SK-N-SH (cell line): Measurements from ENCODE around the gene ADGRD2. TPM values are rescaled to one million over a fixed set of nuclear protein-coding genes. Genes with fewer than 3 reads are reported as not detected.

Experiments used
- CTCF ChIA-PET: fragments of 300-600, 350-600 bp; formaldehyde crosslinking; extraction: SDS; loops from one replicate; lab custom pipeline; 2021; lab: Yijun Ruan, JAX
- POLR2A ChIA-PET: fragments of 350-600 bp; sonication (Branson Sonifier 250); formaldehyde crosslinking; extraction: SDS; loops from one replicate; lab custom pipeline; 2020; ENCODE audit warnings: antibody characterized with exemption, inconsistent platforms; lab: Yijun Ruan, JAX
- DNase-seq: peaks from one replicate; pipeline ENCODE4 v3.0.0; 2012
- H2AFZ ChIP-seq: fragments of 200-600 bp; sonication (generic); 2 replicates; pipeline ENCODE4 v1.8.1; 2016; ENCODE audit warnings: antibody characterized with exemption, mild to moderate bottlenecking, low read depth
- H3F3A ChIP-seq: fragments of 200-600 bp; sonication (generic); replicated peaks from 2 replicates; pipeline ENCODE3; 2016; ENCODE audit warnings: antibody characterized with exemption, mild to moderate bottlenecking; ENCODE audit not compliant: insufficient read depth
- H3K27ac ChIP-seq, 2 experiments: fragments of 200-500 bp in 1 of 2; fragments of 200-600 bp in 1 of 2; sonication (Bioruptor generic) in 1 of 2; sonication (generic), shearing (Covaris generic) in 1 of 2; 2 replicates each; pipeline versions ENCODE4 v1.5.1 to v1.6.1; 2014 to 2016; ENCODE audit warnings: low read depth in 2 of 2, inconsistent platforms in 1 of 2, low read length in 1 of 2, mild to moderate bottlenecking in 1 of 2, mixed read lengths in 1 of 2
- H3K27me3 ChIP-seq: fragments of 200-600 bp; sonication (generic), shearing (Covaris generic); 2 replicates; pipeline ENCODE4 v1.6.1; 2016; ENCODE audit warnings: mixed run types; ENCODE audit not compliant: insufficient read depth
- H3K36me3 ChIP-seq, 2 experiments: fragments of 200-500 bp in 1 of 2; fragments of 200-600 bp in 1 of 2; sonication (Bioruptor generic) in 1 of 2; sonication (generic) in 1 of 2; replicated peaks in 1 of 2; 2 replicates each; pipeline versions ENCODE3 to v1.5.1; 2014 to 2016; ENCODE audit warnings: low read length in 1 of 2, mild to moderate bottlenecking in 1 of 2; ENCODE audit not compliant: insufficient read depth in 2 of 2, control insufficient read depth in 1 of 2
- H3K4me1 ChIP-seq, 2 experiments: fragments of 200-500 bp in 1 of 2; fragments of 200-600 bp in 1 of 2; sonication (Bioruptor generic) in 1 of 2; sonication (generic), shearing (Covaris generic) in 1 of 2; 2 replicates each; pipeline versions ENCODE4 v1.5.1 to v1.6.1; 2014 to 2016; ENCODE audit warnings: low read depth in 1 of 2, low read length in 1 of 2, mixed run types in 1 of 2; ENCODE audit not compliant: insufficient read depth in 2 of 2, control insufficient read depth in 1 of 2
- H3K4me2 ChIP-seq: fragments of 200-600 bp; sonication (generic), shearing (Covaris generic); 2 replicates; pipeline ENCODE4 v1.6.1; 2017; ENCODE audit warnings: mixed run types
- H3K4me3 ChIP-seq, 2 experiments: fragments of 200-500 bp in 1 of 2; fragments of 200-600 bp in 1 of 2; sonication (Bioruptor generic) in 1 of 2; sonication (generic), shearing (Covaris generic) in 1 of 2; 2 replicates each; pipeline versions ENCODE4 v1.5.1 to v1.8.1; 2014 to 2016; ENCODE audit warnings: low read depth in 2 of 2, inconsistent platforms in 1 of 2, low read length in 1 of 2, mild to moderate bottlenecking in 1 of 2, mixed read lengths in 1 of 2, moderate library complexity in 1 of 2
- H3K79me2 ChIP-seq: fragments of 200-600 bp; sonication (generic); 2 replicates; pipeline ENCODE4 v1.8.1; 2017; ENCODE audit warnings: mild to moderate bottlenecking; ENCODE audit not compliant: insufficient read depth
- H3K9ac ChIP-seq: fragments of 200-600 bp; sonication (generic); 2 replicates; pipeline ENCODE4 v1.6.1; 2017; ENCODE audit warnings: mixed run types
- H3K9me2 ChIP-seq: fragments of 200-600 bp; sonication (generic); 2 replicates; pipeline ENCODE4 v1.6.1; 2017; ENCODE audit warnings: mixed run types
- H3K9me3 ChIP-seq: fragments of 200-600 bp; sonication (generic); 2 replicates; pipeline ENCODE4 v1.6.1; 2017; ENCODE audit warnings: mixed run types, mild to moderate bottlenecking, moderate library complexity
- H4K20me1 ChIP-seq: fragments of 200-600 bp; sonication (generic); 2 replicates; pipeline ENCODE4 v1.6.1; 2017; ENCODE audit warnings: mild to moderate bottlenecking, mixed run types; ENCODE audit not compliant: insufficient read depth
- ELF1 ChIP-seq: IDR thresholded peaks from 2 replicates; pipeline ENCODE4 v1.4.0; 2012
- EZH2phosphoT487 ChIP-seq: fragments of 200-600 bp; sonication (generic); IDR thresholded peaks from 2 replicates; pipeline ENCODE4 v1.6.1; 2017; ENCODE audit warnings: low read depth, mixed run types, mild to moderate bottlenecking, antibody characterized with exemption, moderate library complexity, borderline replicate concordance
- FOSL2 ChIP-seq: IDR thresholded peaks from 2 replicates; pipeline ENCODE4 v1.4.0; 2012; ENCODE audit warnings: low read depth, mild to moderate bottlenecking, moderate library complexity, borderline replicate concordance
- FOXJ3 ChIP-seq: sonication (generic); formaldehyde crosslinking; IDR thresholded peaks from 2 replicates; pipeline ENCODE4 v1.5.1; 2020; ENCODE audit warnings: mild to moderate bottlenecking, missing genetic modification reagents
- FOXM1 ChIP-seq: IDR thresholded peaks from 2 replicates; pipeline ENCODE4 v1.4.0; 2012; ENCODE audit warnings: low read depth, mild to moderate bottlenecking
- GABPA ChIP-seq: IDR thresholded peaks from 2 replicates; pipeline ENCODE4 v1.4.0; 2012; ENCODE audit warnings: low read depth, mild to moderate bottlenecking
- MEF2A ChIP-seq: IDR thresholded peaks from 2 replicates; pipeline ENCODE4 v1.4.0; 2012; ENCODE audit warnings: low read depth, borderline replicate concordance
- NRF1 ChIP-seq: IDR thresholded peaks from 2 replicates; pipeline ENCODE4 v1.6.1; 2012; ENCODE audit warnings: low read depth, mild to moderate bottlenecking, low read length
- RAD21 ChIP-seq: IDR thresholded peaks from 2 replicates; pipeline ENCODE4 v1.6.1; 2012; ENCODE audit warnings: mild to moderate bottlenecking, low read length
- RCOR1 ChIP-seq: fragments of 150-350 bp; IDR thresholded peaks from 2 replicates; pipeline ENCODE4 v1.6.1; 2017; ENCODE audit warnings: antibody characterized with exemption, low read length
- RFX5 ChIP-seq: IDR thresholded peaks from 2 replicates; pipeline ENCODE4 v1.6.1; 2012; ENCODE audit warnings: mild to moderate bottlenecking, improper control_type of control experiment, low read length
- SIN3A ChIP-seq: IDR thresholded peaks from 2 replicates; pipeline ENCODE4 v1.6.1; 2012; ENCODE audit warnings: low read depth, mild to moderate bottlenecking, low read length, moderate library complexity, borderline replicate concordance
- SMC3 ChIP-seq: IDR thresholded peaks from 2 replicates; pipeline ENCODE4 v1.6.1; 2012; ENCODE audit warnings: low read depth, low read length, improper control_type of control experiment
- TCF12 ChIP-seq: IDR thresholded peaks from 2 replicates; pipeline ENCODE4 v1.4.0; 2012
- TEAD4 ChIP-seq: IDR thresholded peaks from 2 replicates; pipeline ENCODE4 v1.4.0; 2012; ENCODE audit warnings: mild to moderate bottlenecking, borderline replicate concordance; ENCODE audit not compliant: insufficient read depth
- WGBS: methylation state at CpG from one replicate; pipeline ENCODE4 v1.1.6; 2017; ENCODE audit warnings: low lambda C conversion rate; 5-methylcytosine and 5-hydroxymethylcytosine counted together
- polyA plus RNA-seq, 3 experiments: library from polyadenylated mRNA; depleted of rRNA; stranded (reverse); fragments of >200 nt; gene quantifications; 2 replicates each; pipeline ENCODE4 v1.2.3, GENCODE V29; 2012
- TF ChIP-seq, protein P1 (sequence below): IDR thresholded peaks from 2 replicates; pipeline ENCODE4; 2012
- TF ChIP-seq, protein P2 (sequence below): IDR thresholded peaks from 2 replicates; pipeline ENCODE4 v1.4.0; 2012; ENCODE audit warnings: low read depth
- TF ChIP-seq, protein P3 (sequence below): IDR thresholded peaks from 2 replicates; pipeline ENCODE4 v1.4.0; 2012; ENCODE audit warnings: low read depth, borderline replicate concordance
- TF ChIP-seq, protein P4 (sequence below): IDR thresholded peaks from 2 replicates; pipeline ENCODE4 v1.6.1; 2012; ENCODE audit warnings: mild to moderate bottlenecking, low read depth, low read length, moderate library complexity

ADGRD2 gene
- polyA plus RNA-seq, 1 of the 3 experiments (the other 2 are of a cell fraction) = 0.05 TPM

DNA sequence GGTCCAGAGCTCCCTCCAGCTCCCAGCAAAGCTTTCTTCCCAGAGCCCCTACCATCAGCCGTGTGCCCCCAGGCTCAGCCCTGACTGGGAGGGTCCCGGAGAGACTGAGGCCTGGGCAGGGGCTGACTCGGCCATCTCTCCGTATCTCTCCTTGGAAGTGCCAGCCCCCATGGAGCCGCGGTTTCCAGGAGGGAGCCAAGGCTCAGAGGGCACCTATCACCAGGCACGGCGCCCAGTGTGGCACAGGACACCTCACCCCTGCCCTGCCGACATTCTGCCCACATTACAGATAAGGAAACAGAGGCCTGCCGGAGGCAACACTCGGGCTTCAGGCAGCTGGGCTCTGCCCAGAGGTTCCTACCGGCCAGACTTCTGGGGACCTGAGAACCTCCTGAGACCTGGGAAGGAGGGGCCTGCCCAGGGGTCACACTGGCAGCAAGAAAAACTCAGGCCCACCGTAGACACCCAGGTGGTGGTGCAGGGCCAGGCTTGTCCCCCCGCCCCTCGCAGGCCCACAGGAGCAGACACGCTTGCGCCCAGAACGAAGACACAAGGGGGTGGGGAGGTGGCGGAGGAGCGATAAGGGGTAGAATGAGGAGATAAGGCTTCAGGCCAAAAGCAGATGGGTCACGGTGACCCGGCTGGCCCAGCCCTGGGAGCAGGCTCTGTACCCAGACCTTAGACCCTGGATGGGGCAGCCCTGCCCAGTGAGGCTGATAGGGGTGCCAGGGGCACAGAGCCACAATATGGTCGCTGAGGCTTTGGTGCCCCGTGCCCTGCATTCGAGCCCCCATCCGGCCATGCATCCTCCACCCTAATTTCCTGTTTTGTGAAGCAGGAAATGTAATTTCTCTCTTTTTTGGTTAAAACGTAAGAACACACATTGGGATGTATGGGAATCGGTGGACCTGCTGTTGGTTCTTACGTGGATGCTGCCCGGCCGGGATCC lies 45.1 kb downstream of the ADGRD2 start:
- no peaks in the 10 kb centered on the region for H3F3A ChIP-seq
- 81% methylated on average over 24 of the region's 31 CpGs for WGBS
- DNase-seq = no peak
- H3K4me1 ChIP-seq = no peaks in the 10 kb centered on the region
- ChIA-PET CTCF (interaction anchor here (0.8 kb wide), 1 partner anchor 41 kb away, joined by 3 read pairs; no protein-coding TSS in a partner anchor), POLR2A (no interaction called here)
- no peaks in the 10 kb centered on the region for H3K9me2 ChIP-seq
- no peak overlapping the region for H3K4me2 ChIP-seq
- H3K9me3 ChIP-seq = no peaks in the 10 kb centered on the region
- no peak overlapping the region for H2AFZ ChIP-seq
- H4K20me1 ChIP-seq = no peaks in the 10 kb centered on the region
- H3K27me3 ChIP-seq = peaks cover 7% of the 10 kb centered on the region; the same call in 1 of the 2 replicates
- TF ChIP-seq TEAD4 (no peak), SIN3A (no peak), MEF2A (no peak)
- H3K79me2 ChIP-seq = no peaks in the 10 kb centered on the region
- no peaks in the 10 kb centered on the region for H3K36me3 ChIP-seq
- H3K27ac ChIP-seq = no peak overlapping the region
- H3K4me3 ChIP-seq = no peak overlapping the region
- H3K9ac ChIP-seq = no peak overlapping the region

DNA sequence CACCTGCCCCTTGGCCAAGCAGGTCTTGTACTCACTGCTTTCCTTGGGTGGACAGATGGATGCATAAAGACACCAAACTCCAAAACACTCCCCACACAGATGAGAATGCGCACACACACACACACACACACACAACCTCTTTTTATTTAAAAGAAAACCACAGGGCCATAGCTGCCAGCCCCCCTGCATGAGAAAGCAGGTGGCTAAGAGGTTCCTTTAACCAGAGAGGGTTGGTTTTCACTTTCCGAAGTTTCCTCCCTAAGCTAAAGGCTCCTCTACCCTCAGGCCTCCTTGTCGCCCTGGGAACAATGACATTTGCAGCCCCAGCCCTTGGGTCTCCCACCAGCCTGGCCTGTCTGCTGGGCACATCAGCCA lies 45.8 kb downstream of the ADGRD2 start:
- no peak overlapping the region for H2AFZ ChIP-seq
- H3K4me2 ChIP-seq = no peak overlapping the region
- H3K27ac ChIP-seq = no peak overlapping the region
- TF ChIP-seq, protein P1, sequence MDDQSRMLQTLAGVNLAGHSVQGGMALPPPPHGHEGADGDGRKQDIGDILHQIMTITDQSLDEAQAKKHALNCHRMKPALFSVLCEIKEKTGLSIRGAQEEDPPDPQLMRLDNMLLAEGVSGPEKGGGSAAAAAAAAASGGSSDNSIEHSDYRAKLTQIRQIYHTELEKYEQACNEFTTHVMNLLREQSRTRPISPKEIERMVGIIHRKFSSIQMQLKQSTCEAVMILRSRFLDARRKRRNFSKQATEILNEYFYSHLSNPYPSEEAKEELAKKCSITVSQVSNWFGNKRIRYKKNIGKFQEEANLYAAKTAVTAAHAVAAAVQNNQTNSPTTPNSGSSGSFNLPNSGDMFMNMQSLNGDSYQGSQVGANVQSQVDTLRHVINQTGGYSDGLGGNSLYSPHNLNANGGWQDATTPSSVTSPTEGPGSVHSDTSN = no peak
- no peak for TF ChIP-seq FOSL2
- no peak for TF ChIP-seq NRF1
- no peak for TF ChIP-seq FOXM1
- TF ChIP-seq, protein P2, sequence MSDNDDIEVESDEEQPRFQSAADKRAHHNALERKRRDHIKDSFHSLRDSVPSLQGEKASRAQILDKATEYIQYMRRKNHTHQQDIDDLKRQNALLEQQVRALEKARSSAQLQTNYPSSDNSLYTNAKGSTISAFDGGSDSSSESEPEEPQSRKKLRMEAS = no peak
- TF ChIP-seq FOXJ3 (CRISPR knock-in tag) = no peak
- no peak for TF ChIP-seq TCF12
- TF ChIP-seq, protein P3, sequence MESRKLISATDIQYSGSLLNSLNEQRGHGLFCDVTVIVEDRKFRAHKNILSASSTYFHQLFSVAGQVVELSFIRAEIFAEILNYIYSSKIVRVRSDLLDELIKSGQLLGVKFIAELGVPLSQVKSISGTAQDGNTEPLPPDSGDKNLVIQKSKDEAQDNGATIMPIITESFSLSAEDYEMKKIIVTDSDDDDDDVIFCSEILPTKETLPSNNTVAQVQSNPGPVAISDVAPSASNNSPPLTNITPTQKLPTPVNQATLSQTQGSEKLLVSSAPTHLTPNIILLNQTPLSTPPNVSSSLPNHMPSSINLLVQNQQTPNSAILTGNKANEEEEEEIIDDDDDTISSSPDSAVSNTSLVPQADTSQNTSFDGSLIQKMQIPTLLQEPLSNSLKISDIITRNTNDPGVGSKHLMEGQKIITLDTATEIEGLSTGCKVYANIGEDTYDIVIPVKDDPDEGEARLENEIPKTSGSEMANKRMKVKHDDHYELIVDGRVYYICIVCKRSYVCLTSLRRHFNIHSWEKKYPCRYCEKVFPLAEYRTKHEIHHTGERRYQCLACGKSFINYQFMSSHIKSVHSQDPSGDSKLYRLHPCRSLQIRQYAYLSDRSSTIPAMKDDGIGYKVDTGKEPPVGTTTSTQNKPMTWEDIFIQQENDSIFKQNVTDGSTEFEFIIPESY = no peak
- no peak for TF ChIP-seq EZH2phosphoT487
- no peak for TF ChIP-seq RCOR1
- no peak for TF ChIP-seq RAD21
- no peak for TF ChIP-seq SMC3
- TF ChIP-seq MEF2A = no peak
- no peak for TF ChIP-seq RFX5
- no peak for TF ChIP-seq GABPA
- TF ChIP-seq TEAD4 = no peak
- no peak for TF ChIP-seq ELF1
- TF ChIP-seq, protein P4, sequence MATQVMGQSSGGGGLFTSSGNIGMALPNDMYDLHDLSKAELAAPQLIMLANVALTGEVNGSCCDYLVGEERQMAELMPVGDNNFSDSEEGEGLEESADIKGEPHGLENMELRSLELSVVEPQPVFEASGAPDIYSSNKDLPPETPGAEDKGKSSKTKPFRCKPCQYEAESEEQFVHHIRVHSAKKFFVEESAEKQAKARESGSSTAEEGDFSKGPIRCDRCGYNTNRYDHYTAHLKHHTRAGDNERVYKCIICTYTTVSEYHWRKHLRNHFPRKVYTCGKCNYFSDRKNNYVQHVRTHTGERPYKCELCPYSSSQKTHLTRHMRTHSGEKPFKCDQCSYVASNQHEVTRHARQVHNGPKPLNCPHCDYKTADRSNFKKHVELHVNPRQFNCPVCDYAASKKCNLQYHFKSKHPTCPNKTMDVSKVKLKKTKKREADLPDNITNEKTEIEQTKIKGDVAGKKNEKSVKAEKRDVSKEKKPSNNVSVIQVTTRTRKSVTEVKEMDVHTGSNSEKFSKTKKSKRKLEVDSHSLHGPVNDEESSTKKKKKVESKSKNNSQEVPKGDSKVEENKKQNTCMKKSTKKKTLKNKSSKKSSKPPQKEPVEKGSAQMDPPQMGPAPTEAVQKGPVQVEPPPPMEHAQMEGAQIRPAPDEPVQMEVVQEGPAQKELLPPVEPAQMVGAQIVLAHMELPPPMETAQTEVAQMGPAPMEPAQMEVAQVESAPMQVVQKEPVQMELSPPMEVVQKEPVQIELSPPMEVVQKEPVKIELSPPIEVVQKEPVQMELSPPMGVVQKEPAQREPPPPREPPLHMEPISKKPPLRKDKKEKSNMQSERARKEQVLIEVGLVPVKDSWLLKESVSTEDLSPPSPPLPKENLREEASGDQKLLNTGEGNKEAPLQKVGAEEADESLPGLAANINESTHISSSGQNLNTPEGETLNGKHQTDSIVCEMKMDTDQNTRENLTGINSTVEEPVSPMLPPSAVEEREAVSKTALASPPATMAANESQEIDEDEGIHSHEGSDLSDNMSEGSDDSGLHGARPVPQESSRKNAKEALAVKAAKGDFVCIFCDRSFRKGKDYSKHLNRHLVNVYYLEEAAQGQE = no peak
- H3K4me1 ChIP-seq = no peaks in the 10 kb centered on the region
- POLR2A ChIA-PET = no interaction called here
- no peaks in the 10 kb centered on the region for H3K9me3 ChIP-seq
- H3K79me2 ChIP-seq = no peaks in the 10 kb centered on the region
- CTCF ChIA-PET = no interaction called here
- no peak overlapping the region for H3K9ac ChIP-seq
- no peak overlapping the region for H3K4me3 ChIP-seq
- H3K27me3 ChIP-seq = peaks cover 11% of the 10 kb centered on the region
- H3F3A ChIP-seq = no peaks in the 10 kb centered on the region
- no peaks in the 10 kb centered on the region for H3K36me3 ChIP-seq
- H4K20me1 ChIP-seq = no peaks in the 10 kb centered on the region
- no peak for DNase-seq
- 82% methylated on average over 3 of the region's 3 CpGs for WGBS
- no peaks in the 10 kb centered on the region for H3K9me2 ChIP-seq
